Heart left ventricle (tissue), 13 donors: Measurements from ENCODE around the gene BRCA2.

Experiments
- CTCF ChIP-seq, 12 donors: fragments of 200-600 bp; sonication (generic) in 4 of 12; IDR thresholded peaks; one replicate each; pipeline versions ENCODE4 v1.5.0 to v1.8.0; 2018 to 2022; ENCODE audit warnings: antibody characterized with exemption in 12 of 12, mild to moderate bottlenecking in 5 of 12
- POLR2A ChIP-seq, 2 donors: fragments of 450-650 bp; IDR thresholded peaks; one replicate each; pipeline ENCODE4 v1.6.1; 2017; ENCODE audit warnings: antibody characterized with exemption in 2 of 2, mild to moderate bottlenecking in 2 of 2, moderate library complexity in 2 of 2
- donor health status: ischemic (EF 13 %, LVEDD 7.1; RV severe dilation, severe dysfunction).
- donor health status: DM: no; HTN: yes; CAD: no.
- donor health status: DM: no; HTN: no; CAD: no.
- donor health status: ischemic (EF 25% LVEDD 6.9; RV normal size, moderate dysfunction).
- donor health status: ischemic (EF 25% LVEDD 5.7; RV mildly dilated, moderate dysfunction).
- donor health status: ischemic (EF 35%, LVEDD 5.7; RV mildly dilated, moderate dysfunction).
- donor health status: nonischemic (EF 11% LVEDD 7.7; RV severe dilation, severe dysfunction).
- donor health status: DM: yes; HTN: yes; CAD: no.
- donor health status: PGD.
- donor health status: ischemic (EF 29% LVEDD 5.4; RV normal size, mild dysfunction).
- donor health status: nonischemic (EF 23%, LVEDD 6.1; RV moderate dilation, normal function).

- TF ChIP-seq CTCF (IDR thresholded peaks at IDR 0.05) (no peak), POLR2A (IDR thresholded peaks at IDR 0.05) (no peak)
Measured at GRCh38 chr13:32330441-32330840, 15.1 kb downstream of the BRCA2 start.
